PC-9 (cell line): ENCODE results near the gene CCNL2. TPM values are rescaled to one million over a fixed set of nuclear protein-coding genes. Genes with fewer than 3 reads are reported as not detected.

Source experiments
- BruUV-seq: library from RNA; stranded (reverse); fragments of 400-500 nt; replicated peaks from 2 replicates; lab custom pipeline; 2021; lab: Mats Ljungman, UMichigan
- CTCF ChIA-PET: fragments of 300-600 bp; sonication (Branson Sonifier 250); formaldehyde crosslinking; loops from one replicate; lab custom pipeline; 2022; ENCODE audit warnings: antibody characterized with exemption; lab: Charles Lee
- POLR2A ChIA-PET: fragments of 300-600 bp; sonication (Branson Sonifier 250); formaldehyde crosslinking; loops from one replicate; lab custom pipeline; 2022; ENCODE audit warnings: antibody characterized with exemption; ENCODE audit not compliant: unreplicated experiment; lab: Charles Lee
- DNase-seq, 2 experiments: peaks; one replicate each; pipeline versions ENCODE4 v3.0.0 to v3.0.0-alpha.2; 2015 to 2022; ENCODE audit warnings: mixed read lengths in 1 of 2
- H2AFZ ChIP-seq: fragments of 200-600 bp; sonication (generic); 2 replicates; pipeline ENCODE4 v1.8.1; 2017; ENCODE audit warnings: antibody characterized with exemption
- H3F3A ChIP-seq: fragments of 200-600 bp; sonication (generic); 2 replicates; pipeline ENCODE4 v1.8.1; 2017; ENCODE audit warnings: antibody characterized with exemption, mild to moderate bottlenecking, low read depth; ENCODE audit not compliant: insufficient read depth
- H3K27ac ChIP-seq: fragments of 200-600 bp; sonication (generic); 2 replicates; pipeline ENCODE4 v1.6.1; 2016; ENCODE audit warnings: mixed run types
- H3K27me3 ChIP-seq: fragments of 200-600 bp; sonication (generic); 2 replicates; pipeline ENCODE4 v1.6.1; 2016; ENCODE audit warnings: low read depth, mixed run types; ENCODE audit not compliant: insufficient read depth
- H3K36me3 ChIP-seq: fragments of 200-600 bp; sonication (generic); 2 replicates; pipeline ENCODE4 v1.6.1; 2016; ENCODE audit warnings: low read depth, mixed run types
- H3K4me1 ChIP-seq: fragments of 200-600 bp; sonication (generic); replicated peaks from 2 replicates; pipeline ENCODE4 v1.6.1; 2016; ENCODE audit warnings: mixed run types; ENCODE audit not compliant: insufficient read depth
- H3K4me2 ChIP-seq: fragments of 200-600 bp; sonication (generic); 2 replicates; pipeline ENCODE4 v1.6.1; 2017; ENCODE audit warnings: mixed run types
- H3K4me3 ChIP-seq: fragments of 200-600 bp; sonication (generic); 2 replicates; pipeline ENCODE4 v1.6.1; 2016; ENCODE audit warnings: mixed run types
- H3K79me2 ChIP-seq: fragments of 200-600 bp; sonication (generic); 2 replicates; pipeline ENCODE4 v1.6.1; 2017; ENCODE audit warnings: low read depth, mixed run types
- H3K9me2 ChIP-seq: fragments of 200-600 bp; sonication (generic); 2 replicates; pipeline ENCODE4 v1.8.1; 2017; ENCODE audit warnings: mild to moderate bottlenecking; ENCODE audit not compliant: insufficient read depth
- H3K9me3 ChIP-seq: fragments of 200-600 bp; sonication (generic); 2 replicates; pipeline ENCODE4 v1.8.1; 2016; ENCODE audit warnings: low read depth; ENCODE audit not compliant: insufficient read depth
- H4K20me1 ChIP-seq: fragments of 200-600 bp; sonication (generic); 2 replicates; pipeline ENCODE4 v1.8.1; 2017; ENCODE audit not compliant: insufficient read depth
- EZH2 ChIP-seq: fragments of 200-600 bp; sonication (generic); IDR thresholded peaks from 2 replicates; pipeline ENCODE4 v1.8.0; 2017; ENCODE audit warnings: antibody characterized with exemption, low read depth
- intact Hi-C: fragments of 100-400 bp; cut with micrococcal nuclease; formaldehyde crosslinking; loops from one replicate; pipeline ENCODE4 v1.10.0; 2022; ENCODE audit not compliant: unreplicated experiment
- total RNA-seq: library from RNA; stranded (reverse); gene quantifications from 2 replicates; pipeline ENCODE4 v1.2.3, GENCODE V29; 2021
- TF ChIP-seq, protein P1 (sequence below): fragments of 200-600 bp; sonication (generic); conservative IDR thresholded peaks from 2 replicates; pipeline ENCODE4 v1.6.1; 2017; ENCODE audit warnings: mixed run types, antibody characterized with exemption, mild to moderate bottlenecking, moderate library complexity

The CCNL2 gene
- total RNA-seq, 1 experiment from 2014 or later = 162 TPM

GRCh38 chr1:1424707-1425106 is 25.6 kb upstream of the CCNL2 start:
- ChIA-PET CTCF (no interaction called here), POLR2A (interaction anchor here (0.6 kb wide), 1 partner anchor 46 kb away, joined by 4 read pairs; no protein-coding TSS in a partner anchor)
- H3K4me3 ChIP-seq = no peak overlapping the region
- no peak overlapping the region for H3K27ac ChIP-seq
- H3F3A ChIP-seq = peaks cover 9% of the 10 kb centered on the region; the same call in 1 of the 2 replicates
- H3K4me2 ChIP-seq = no peak overlapping the region
- no peaks in the 10 kb centered on the region for H3K9me2 ChIP-seq
- H3K4me1 ChIP-seq = peaks cover 19% of the 10 kb centered on the region
- no peak for DNase-seq
- H3K9me3 ChIP-seq = no peaks in the 10 kb centered on the region
- no TSS peak for BruUV-seq
- no peaks in the 10 kb centered on the region for H3K36me3 ChIP-seq
- intact Hi-C loops = no loop called here
- H3K27me3 ChIP-seq = no peaks in the 10 kb centered on the region
- no peaks in the 10 kb centered on the region for H4K20me1 ChIP-seq
- TF ChIP-seq, protein P1, sequence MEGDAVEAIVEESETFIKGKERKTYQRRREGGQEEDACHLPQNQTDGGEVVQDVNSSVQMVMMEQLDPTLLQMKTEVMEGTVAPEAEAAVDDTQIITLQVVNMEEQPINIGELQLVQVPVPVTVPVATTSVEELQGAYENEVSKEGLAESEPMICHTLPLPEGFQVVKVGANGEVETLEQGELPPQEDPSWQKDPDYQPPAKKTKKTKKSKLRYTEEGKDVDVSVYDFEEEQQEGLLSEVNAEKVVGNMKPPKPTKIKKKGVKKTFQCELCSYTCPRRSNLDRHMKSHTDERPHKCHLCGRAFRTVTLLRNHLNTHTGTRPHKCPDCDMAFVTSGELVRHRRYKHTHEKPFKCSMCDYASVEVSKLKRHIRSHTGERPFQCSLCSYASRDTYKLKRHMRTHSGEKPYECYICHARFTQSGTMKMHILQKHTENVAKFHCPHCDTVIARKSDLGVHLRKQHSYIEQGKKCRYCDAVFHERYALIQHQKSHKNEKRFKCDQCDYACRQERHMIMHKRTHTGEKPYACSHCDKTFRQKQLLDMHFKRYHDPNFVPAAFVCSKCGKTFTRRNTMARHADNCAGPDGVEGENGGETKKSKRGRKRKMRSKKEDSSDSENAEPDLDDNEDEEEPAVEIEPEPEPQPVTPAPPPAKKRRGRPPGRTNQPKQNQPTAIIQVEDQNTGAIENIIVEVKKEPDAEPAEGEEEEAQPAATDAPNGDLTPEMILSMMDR = no peak
- H3K79me2 ChIP-seq = no peaks in the 10 kb centered on the region
- no peak overlapping the region for H2AFZ ChIP-seq

- Histone ChIP-seq H3K27ac (no peak overlapping the region), H3F3A (peaks cover 8% of the 10 kb centered on the region; the same call in 1 of the 2 replicates), H3K9me3 (no peaks in the 10 kb centered on the region), H3K36me3 (no peaks in the 10 kb centered on the region), H3K4me3 (no peak overlapping the region), H2AFZ (no peak overlapping the region), H3K4me1 (peaks cover 18% of the 10 kb centered on the region), H3K27me3 (no peaks in the 10 kb centered on the region), H4K20me1 (no peaks in the 10 kb centered on the region), H3K4me2 (peak overlapping the region; percentile 68; the same call in 1 of the 2 replicates), H3K9me2 (no peaks in the 10 kb centered on the region), H3K79me2 (no peaks in the 10 kb centered on the region)
- ChIA-PET POLR2A (no interaction called here), CTCF (no interaction called here)
- TF ChIP-seq, protein P1 = no peak
- no peak for TF ChIP-seq EZH2
- no TSS peak for BruUV-seq
- intact Hi-C loops = no loop called here
- no peak for DNase-seq
These were observed 24.1 kb upstream of the CCNL2 start for GRCh38 chr1:1423245-1423597.

DNA sequence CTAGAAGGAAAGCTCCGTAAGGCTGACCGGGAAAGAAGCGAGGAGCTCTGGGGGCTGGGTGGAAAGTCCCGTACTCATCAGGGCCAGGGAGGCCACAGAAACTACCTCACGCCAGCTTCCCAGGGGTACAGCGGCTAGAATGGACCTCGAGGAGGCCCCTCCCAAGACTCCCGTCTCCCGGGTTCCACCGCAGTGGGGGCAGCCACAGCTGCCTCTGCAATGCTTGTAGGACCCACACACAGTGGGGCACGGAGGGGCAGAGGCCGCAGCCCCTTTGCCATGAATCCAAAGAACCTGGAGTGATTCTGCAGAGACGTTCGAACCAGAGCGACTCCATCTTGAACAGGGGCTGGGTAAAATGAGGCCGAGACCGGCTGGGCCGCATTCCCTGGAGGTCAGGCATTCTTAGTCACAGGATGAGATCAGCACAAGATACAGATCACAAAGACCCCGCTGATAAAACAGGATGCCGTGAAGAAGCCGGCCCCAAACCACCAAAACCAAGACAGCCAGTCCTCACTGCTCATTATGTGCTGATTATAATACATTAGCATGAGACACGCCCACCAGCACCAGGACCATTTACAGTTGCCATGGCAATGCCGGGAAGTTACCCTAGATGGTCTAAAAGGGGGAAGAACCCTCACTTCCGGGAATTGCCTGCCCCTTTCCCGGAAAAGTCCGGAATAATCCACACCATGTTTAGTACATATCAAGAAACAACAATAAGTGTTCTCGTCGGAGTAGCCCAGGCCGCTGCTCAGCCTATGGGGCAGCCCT is 23.5 kb upstream of the CCNL2 start:
- Histone ChIP-seq H2AFZ (peak overlapping the region; percentile 72; the same call in 1 of the 2 replicates), H3K36me3 (no peaks in the 10 kb centered on the region), H3K4me3 (no peak overlapping the region), H3K9me3 (no peaks in the 10 kb centered on the region), H3K27me3 (no peaks in the 10 kb centered on the region), H3K79me2 (no peaks in the 10 kb centered on the region), H3K4me2 (peak overlapping the region; percentile 68), H3K4me1 (peaks cover 18% of the 10 kb centered on the region), H3K9me2 (no peaks in the 10 kb centered on the region), H4K20me1 (no peaks in the 10 kb centered on the region), H3F3A (peaks cover 8% of the 10 kb centered on the region; the same call in 1 of the 2 replicates), H3K27ac (peak overlapping the region; percentile 30)
- TSS peak; percentile 39 for BruUV-seq
- TF ChIP-seq, protein P1 = no peak
- no peak for TF ChIP-seq EZH2
- ChIA-PET CTCF (interaction anchor here (0.7 kb wide), 1 partner anchor 24 kb away, joined by 3 read pairs; no protein-coding TSS in a partner anchor), POLR2A (interaction anchor here (0.5 kb wide), 1 partner anchor 64 kb away, joined by 3 read pairs; no protein-coding TSS in a partner anchor)
- DNase-seq = peak; percentile 74 to 78
- intact Hi-C loops = loop anchor here (1.0 kb wide), 1 partner anchor 10 kb away; no protein-coding TSS in a partner anchor
